ENCODE measurements around the gene MITD1.
A peak's percentile ranks its signal among the peaks of the same experiment; 100 is the strongest.

The MITD1 gene

GRCh38 chr2:99181624-99182000 is 754 bp upstream of the MITD1 start:
- TF ChIP-seq, protein P1, sequence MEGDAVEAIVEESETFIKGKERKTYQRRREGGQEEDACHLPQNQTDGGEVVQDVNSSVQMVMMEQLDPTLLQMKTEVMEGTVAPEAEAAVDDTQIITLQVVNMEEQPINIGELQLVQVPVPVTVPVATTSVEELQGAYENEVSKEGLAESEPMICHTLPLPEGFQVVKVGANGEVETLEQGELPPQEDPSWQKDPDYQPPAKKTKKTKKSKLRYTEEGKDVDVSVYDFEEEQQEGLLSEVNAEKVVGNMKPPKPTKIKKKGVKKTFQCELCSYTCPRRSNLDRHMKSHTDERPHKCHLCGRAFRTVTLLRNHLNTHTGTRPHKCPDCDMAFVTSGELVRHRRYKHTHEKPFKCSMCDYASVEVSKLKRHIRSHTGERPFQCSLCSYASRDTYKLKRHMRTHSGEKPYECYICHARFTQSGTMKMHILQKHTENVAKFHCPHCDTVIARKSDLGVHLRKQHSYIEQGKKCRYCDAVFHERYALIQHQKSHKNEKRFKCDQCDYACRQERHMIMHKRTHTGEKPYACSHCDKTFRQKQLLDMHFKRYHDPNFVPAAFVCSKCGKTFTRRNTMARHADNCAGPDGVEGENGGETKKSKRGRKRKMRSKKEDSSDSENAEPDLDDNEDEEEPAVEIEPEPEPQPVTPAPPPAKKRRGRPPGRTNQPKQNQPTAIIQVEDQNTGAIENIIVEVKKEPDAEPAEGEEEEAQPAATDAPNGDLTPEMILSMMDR (IDR thresholded peaks at IDR 0.05; ENCODE audit: extremely low read depth, insufficient read depth, missing control alignments) = no peak
- DNase-seq (ENCODE audit: low spot score) = no peak
- in situ Hi-C loops (cut with MboI; ENCODE audit: low pct_unique_long_range_greater_than_20kb, low sequenced_read_pairs, unreplicated experiment) = loop anchor here (25.0 kb wide), 1 partner anchor 306 kb away; the partner anchor contains the start of gene REV1

- in situ Hi-C loops (cut with MboI; ENCODE audit: low pct_unique_long_range_greater_than_20kb, low sequenced_read_pairs, unreplicated experiment) = no loop called here
- no peak for DNase-seq (ENCODE audit: low spot score)
- TF ChIP-seq, protein P1 (IDR thresholded peaks at IDR 0.05; ENCODE audit: extremely low read depth, insufficient read depth, missing control alignments) = no peak
Observed at GRCh38 chr2:99171377-99172140, 9.3 kb downstream of the MITD1 start.

GRCh38 chr2:99169534-99169933 is 11.3 kb downstream of the MITD1 start:
- DNase-seq (ENCODE audit: low spot score) = no peak

GRCh38 chr2:99166218-99166617 is 14.6 kb downstream of the MITD1 start:
- in situ Hi-C loops (cut with MboI; ENCODE audit: low pct_unique_long_range_greater_than_20kb, low sequenced_read_pairs, unreplicated experiment) = no loop called here

More at GRCh38 chr2:99169534-99169933, 11.3 kb downstream of the MITD1 start:
- in situ Hi-C loops (cut with MboI; ENCODE audit: low pct_unique_long_range_greater_than_20kb, low sequenced_read_pairs, unreplicated experiment) = no loop called here
- TF ChIP-seq, protein P1 (IDR thresholded peaks at IDR 0.05; ENCODE audit: extremely low read depth, insufficient read depth, missing control alignments) = no peak

DNA sequence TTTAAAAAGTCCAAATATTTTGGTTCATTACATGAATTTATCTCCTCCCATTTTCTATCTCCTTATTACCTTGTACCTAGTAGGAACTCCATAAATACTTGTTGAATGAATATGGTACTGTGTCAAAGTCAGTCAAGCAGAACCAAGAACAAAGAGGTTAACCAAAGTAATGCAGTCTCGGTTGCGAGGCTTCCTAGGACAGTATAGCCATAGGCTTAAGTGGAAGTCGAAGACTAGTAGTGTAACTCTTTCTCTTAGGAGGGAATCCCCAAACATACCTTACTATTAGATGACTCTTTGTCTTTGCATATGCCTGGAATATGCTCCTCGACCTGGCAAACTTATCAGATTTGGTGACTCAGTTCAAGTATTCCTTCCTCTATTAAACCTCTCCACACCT is 21.3 kb downstream of the MITD1 start:
- in situ Hi-C loops (cut with MboI; ENCODE audit: low pct_unique_long_range_greater_than_20kb, low sequenced_read_pairs, unreplicated experiment) = no loop called here
- no peak for DNase-seq (ENCODE audit: low spot score)
- TF ChIP-seq, protein P1 (IDR thresholded peaks at IDR 0.05; ENCODE audit: extremely low read depth, insufficient read depth, missing control alignments) = no peak

More at GRCh38 chr2:99166218-99166617, 14.6 kb downstream of the MITD1 start:
- TF ChIP-seq, protein P1 (IDR thresholded peaks at IDR 0.05; ENCODE audit: extremely low read depth, insufficient read depth, missing control alignments) = no peak
- DNase-seq (ENCODE audit: low spot score) = no peak

- in situ Hi-C loops (cut with MboI; ENCODE audit: low pct_unique_long_range_greater_than_20kb, low sequenced_read_pairs, unreplicated experiment) = no loop called here
- no peak for DNase-seq (ENCODE audit: low spot score)
- TF ChIP-seq, protein P1 (IDR thresholded peaks at IDR 0.05; ENCODE audit: extremely low read depth, insufficient read depth, missing control alignments) = peak; percentile 26
Observed at GRCh38 chr2:99158599-99158998, 22.3 kb downstream of the MITD1 start.

Measured in GM13977 (cell line).